Psoas muscle (tissue), 8 donors: Measurements from ENCODE around the gene ARID3C. TPM values are rescaled to one million over a fixed set of nuclear protein-coding genes. Genes with fewer than 3 reads are reported as not detected.

Experiments used
- ATAC-seq, 4 donors: fragments of 200-7000 bp; cut with Tn5 transposase; one replicate each; pipeline ENCODE4 v1.9.1; 2020; ENCODE audit warnings: moderate library complexity in 3 of 4, mild to moderate bottlenecking in 2 of 4
- DNase-seq, 2 donors: peaks; one replicate each; pipeline ENCODE4 v3.0.0-alpha.2; 2020
- H3K27ac ChIP-seq: fragments of 200-600 bp; one replicate; pipeline ENCODE4 v1.8.0; 2022
- H3K27me3 ChIP-seq, 3 donors: fragments of 200-600 bp in 1 of 3; one replicate each; pipeline versions ENCODE4 v1.6.1 to v1.8.0; 2013 to 2022; ENCODE audit warnings: low read length in 2 of 3, mild to moderate bottlenecking in 2 of 3, moderate library complexity in 1 of 3; ENCODE audit not compliant: insufficient read depth in 3 of 3
- H3K36me3 ChIP-seq, 2 donors: fragments of 200-600 bp in 1 of 2; one replicate each; pipeline versions ENCODE4 v1.6.1 to v1.8.0; 2013 to 2022; ENCODE audit warnings: low read depth in 1 of 2, mild to moderate bottlenecking in 1 of 2, moderate library complexity in 1 of 2; ENCODE audit not compliant: insufficient read depth in 1 of 2
- H3K4me1 ChIP-seq: fragments of 200-600 bp; one replicate; pipeline ENCODE4 v1.8.0; 2022
- H3K4me3 ChIP-seq: fragments of 200-600 bp; one replicate; pipeline ENCODE4 v1.8.0; 2022; ENCODE audit warnings: mild to moderate bottlenecking
- H3K9me3 ChIP-seq: fragments of 200-600 bp; one replicate; pipeline ENCODE4 v1.8.0; 2022
- CTCF ChIP-seq: fragments of 200-600 bp; IDR thresholded peaks from one replicate; pipeline ENCODE4 v1.8.0; 2022; ENCODE audit warnings: antibody characterized with exemption
- WGBS, 3 donors: extraction: QIAGEN DNeasy Blood & Tissue Kit; methylation state at CpG; one replicate each; pipeline versions ENCODE4 v1.1.6 to v1.1.7; 2013; 5-methylcytosine and 5-hydroxymethylcytosine counted together
- intact Hi-C, 2 donors: fragments of 100-400 bp; cut with DNase I; formaldehyde crosslinking; loops; one replicate each; pipeline versions ENCODE4 v1.11.0 to v1.14.2; 2022
- polyA plus RNA-seq, 3 donors: library from polyadenylated mRNA; stranded (reverse); fragments of 200-250 nt; gene quantifications; one replicate each; pipeline ENCODE4 v1.2.3, GENCODE V29; 2013
- total RNA-seq, 4 donors: library from RNA; stranded (reverse); fragmentation: NEBNext Ultra II Directional in 2 of 4; extraction: Animal tissue kit (Norgen Biotek cat#: 25700) in 2 of 4; gene quantifications; one replicate each; pipeline versions ENCODE4 v1.2.1 to v1.2.4, GENCODE V29; 2021 to 2023
- donor health status: healthy with polysubstance abuse.
- donor health status: DM: no; HTN: no; CAD: no; lungs with moderate emphysema.
- donor health status: Bipolar disorder and iron deficiency.
- donor health status: healthy.
- donor health status: DM: yes; HTN: yes; CAD: no.
- donor health status: DM: no; HTN: no; CAD: no.
- donor health status: DM: no; HTN: no; CAD: no.
- donor health status: DM: yes; HTN: yes; CAD: no.

Gene ARID3C
- total and polyA plus RNA-seq, 7 donors, result 0.16 TPM; not detected in 6

GRCh38 chr9:34599546-34599945 is 29.3 kb downstream of the ARID3C start:
- H3K4me1 ChIP-seq, result peaks cover 32% of the 10 kb centered on the region
- H3K27me3 ChIP-seq, result no peaks in the 10 kb centered on the region
- no peak for DNase-seq
- no peak overlapping the region for H3K27ac ChIP-seq
- no peak for TF ChIP-seq CTCF
- WGBS, 3 donors, result 27 to 57% (median 37%) methylated on average over 1 of the region's 1 CpG
- H3K36me3 ChIP-seq, result no peaks in the 10 kb centered on the region
- intact Hi-C loops, result no loop called here
- ATAC-seq, result no peak
- H3K9me3 ChIP-seq, result no peaks in the 10 kb centered on the region
- no peak overlapping the region for H3K4me3 ChIP-seq

GRCh38 chr9:34594177-34594576 is 34.7 kb downstream of the ARID3C start:
- no peak for TF ChIP-seq CTCF
- Histone ChIP-seq H3K27me3 (no peaks in the 10 kb centered on the region), H3K36me3 (no peaks in the 10 kb centered on the region), H3K4me3 (no peak overlapping the region), H3K9me3 (no peaks in the 10 kb centered on the region), H3K4me1 (peaks cover 62% of the 10 kb centered on the region), H3K27ac (peak overlapping the region; percentile 47)
- WGBS, 3 donors, result 37 to 54% (median 39%) methylated on average over 9 of the region's 9 CpGs
- intact Hi-C loops, result loop anchor here in 1 of 2 donors (5.0 kb wide), 1 partner anchor 262 kb away; no protein-coding TSS in a partner anchor
- DNase-seq, result peak; percentile 41 to 76
- no peak for ATAC-seq

GRCh38 chr9:34592895-34593601 is 35.8 kb downstream of the ARID3C start:
- no peak for TF ChIP-seq CTCF
- ATAC-seq (peak; percentile 65 to 78 (median 75)), DNase-seq (peak; percentile 87 to 96)
- Histone ChIP-seq H3K9me3 (no peaks in the 10 kb centered on the region), H3K27ac (peak overlapping the region; percentile 47), H3K36me3 (no peaks in the 10 kb centered on the region), H3K4me1 (peaks cover 62% of the 10 kb centered on the region), H3K27me3 (no peaks in the 10 kb centered on the region), H3K4me3 (peak overlapping the region; percentile 43)
- WGBS, 3 donors, result 2 to 8% (median 3%) methylated on average over 20 to 26 of the region's 26 CpGs
- intact Hi-C loops, result loop anchor here in 1 of 2 donors (5.0 kb wide), 1 partner anchor 261 kb away; no protein-coding TSS in a partner anchor

DNA sequence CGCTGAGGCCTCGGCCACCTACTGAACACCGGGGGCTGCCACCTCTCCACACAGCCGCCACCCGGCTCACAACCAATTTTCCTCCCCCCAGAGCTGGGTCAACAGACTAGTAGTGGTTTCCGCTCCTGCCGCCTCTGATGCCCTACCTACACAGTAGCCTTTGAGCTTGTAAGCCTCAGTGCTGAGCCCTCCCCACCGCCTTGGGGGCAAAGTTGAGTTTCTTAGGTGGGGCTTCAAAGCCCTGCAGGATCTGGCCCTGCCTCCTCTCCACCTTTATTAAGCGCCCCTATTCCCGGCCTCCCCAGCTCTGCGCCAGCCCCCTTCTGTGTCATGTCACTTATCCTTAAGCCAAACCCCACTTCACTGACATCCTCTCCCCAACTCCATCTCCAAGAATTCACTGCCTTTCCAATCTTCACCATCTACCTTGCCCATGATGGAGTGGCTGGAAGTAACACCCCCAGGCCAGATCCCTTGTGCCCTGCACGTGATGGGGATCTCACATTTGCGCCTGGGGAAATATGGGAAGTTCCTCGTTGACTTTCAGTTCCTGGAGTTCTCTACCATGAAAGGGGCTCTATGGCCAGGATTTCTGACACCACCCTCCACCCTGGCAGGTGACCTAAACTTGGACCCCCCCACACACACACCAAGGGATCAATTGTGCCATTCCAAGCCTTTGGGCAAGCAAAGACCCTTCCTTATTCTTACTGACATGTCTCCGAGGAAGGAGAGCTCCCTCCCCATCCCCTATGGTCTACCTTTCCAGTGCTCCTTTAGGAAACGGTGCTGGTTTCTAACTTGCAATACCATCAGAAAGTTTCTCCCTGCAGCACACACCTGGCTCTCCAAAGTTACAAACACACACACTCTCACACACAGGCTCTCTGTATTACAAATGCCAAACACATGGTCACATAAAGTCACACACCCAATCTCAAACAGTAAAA is 36.7 kb downstream of the ARID3C start:
- intact Hi-C loops, result loop anchor here (1.0 to 5.0 kb wide), 3 partner anchors 44 to 260 kb away; no protein-coding TSS in a partner anchor

More for the DNA sequence above, 36.7 kb downstream of the ARID3C start:
- Histone ChIP-seq H3K36me3 (no peaks in the 10 kb centered on the region), H3K27me3 (no peaks in the 10 kb centered on the region), H3K4me3 (peak overlapping the region; percentile 43), H3K27ac (peak overlapping the region; percentile 47), H3K9me3 (no peaks in the 10 kb centered on the region), H3K4me1 (peaks cover 58% of the 10 kb centered on the region)
- DNase-seq (no peak), ATAC-seq (no peak)
- no peak for TF ChIP-seq CTCF
- WGBS, 3 donors, result 36 to 42% (median 40%) methylated on average over 12 to 16 of the region's 16 CpGs
